Lower leg skin (tissue), 3 donors: ENCODE measurements around the gene RPS19.

Source experiments
- CTCF ChIP-seq, 3 donors: fragments of 450-650 bp; IDR thresholded peaks; one replicate each; pipeline ENCODE4 v1.5.1; 2016; ENCODE audit warnings: antibody characterized with exemption in 3 of 3, mild to moderate bottlenecking in 3 of 3, moderate library complexity in 2 of 3
- POLR2A ChIP-seq, 2 donors: fragments of 450-650 bp; IDR thresholded peaks; one replicate each; pipeline ENCODE4 v1.6.1; 2016 to 2017; ENCODE audit warnings: antibody characterized with exemption in 2 of 2, mild to moderate bottlenecking in 1 of 2, moderate library complexity in 1 of 2

- TF ChIP-seq POLR2A (IDR thresholded peaks at IDR 0.05) (no peak), CTCF (IDR thresholded peaks at IDR 0.05) (no peak)
Observed at GRCh38 chr19:41811981-41812380, 48.1 kb upstream of the RPS19 start.
